Coronary artery (tissue), 2 donors: ENCODE measurements around the gene TPGS1.

Experiments used
- DNase-seq: peaks from one replicate; pipeline ENCODE4 v3.0.0-alpha.2; 2017; ENCODE audit warnings: low spot score
- H3K27ac ChIP-seq, 2 donors: fragments of 200-600 bp; sonication (generic); one replicate each; pipeline ENCODE4 v1.5.1; 2016 to 2019
- H3K4me3 ChIP-seq: fragments of 200-600 bp; sonication (generic); 2 replicates; pipeline ENCODE4 v1.5.1; 2016; ENCODE audit warnings: mild to moderate bottlenecking, moderate library complexity
- CTCF ChIP-seq: fragments of 200-600 bp; sonication (generic); IDR thresholded peaks from one replicate; pipeline ENCODE4 v1.5.1; 2019; ENCODE audit warnings: antibody characterized with exemption

Gene TPGS1

GRCh38 chr19:533364-534058, 26.2 kb downstream of the TPGS1 start:
- H3K27ac ChIP-seq: peak overlapping the region; percentile 89 to 91
- H3K4me3 ChIP-seq: peak overlapping the region; percentile 94
- DNase-seq: no peak
- TF ChIP-seq CTCF: no peak

- DNase-seq: no peak
- peak overlapping the region; percentile 94 for H3K4me3 ChIP-seq
- H3K27ac ChIP-seq: peak overlapping the region; percentile 89 to 91
- TF ChIP-seq CTCF: no peak
Measured at GRCh38 chr19:534088-534487, 26.8 kb downstream of the TPGS1 start.

- Histone ChIP-seq H3K4me3 (no peak overlapping the region), H3K27ac (peak overlapping the region in 1 of 2 donors; percentile 7)
- DNase-seq: no peak
- TF ChIP-seq CTCF: no peak
Measured at GRCh38 chr19:535017-535835, 27.9 kb downstream of the TPGS1 start.

GRCh38 chr19:536031-536880, 29.0 kb downstream of the TPGS1 start:
- TF ChIP-seq CTCF: no peak
- DNase-seq: no peak
- Histone ChIP-seq H3K4me3 (no peak overlapping the region), H3K27ac (no peak overlapping the region)

GRCh38 chr19:536881-537404, 29.6 kb downstream of the TPGS1 start:
- H3K4me3 ChIP-seq: no peak overlapping the region
- no peak for DNase-seq
- TF ChIP-seq CTCF: no peak
- no peak overlapping the region for H3K27ac ChIP-seq

GRCh38 chr19:538641-539428, 31.5 kb downstream of the TPGS1 start:
- H3K27ac ChIP-seq: no peak overlapping the region
- H3K4me3 ChIP-seq: no peak overlapping the region
- DNase-seq: no peak
- no peak for TF ChIP-seq CTCF
